Caco-2 (cell line): ENCODE data around the gene RAB33B. TPM values are rescaled to one million over a fixed set of nuclear protein-coding genes. Genes with fewer than 3 reads are reported as not detected.

Experiments
- BruUV-seq: library from RNA; stranded (reverse); fragments of 400-500 nt; replicated peaks from 2 replicates; lab custom pipeline; 2021; lab: Mats Ljungman, UMichigan
- CTCF ChIA-PET: fragments of 300-600 bp; sonication (Branson Sonifier 250); formaldehyde crosslinking; loops from one replicate; lab custom pipeline; 2022; ENCODE audit warnings: antibody characterized with exemption; lab: Charles Lee
- POLR2A ChIA-PET: fragments of 300-600 bp; sonication (Branson Sonifier 250); formaldehyde crosslinking; loops from one replicate; lab custom pipeline; 2022; ENCODE audit warnings: antibody characterized with exemption; lab: Charles Lee
- DNase-seq, 2 experiments: peaks; one replicate each; pipeline versions ENCODE4 v3.0.0 to v3.0.0-alpha.2; 2020 to 2022
- H3K27me3 ChIP-seq: replicated peaks from 2 replicates; pipeline ENCODE4 v1.6.0; 2011; ENCODE audit warnings: low read length; ENCODE audit not compliant: control insufficient read depth, insufficient read depth
- H3K36me3 ChIP-seq: 2 replicates; pipeline ENCODE4 v1.5.1; 2011; ENCODE audit warnings: low read length; ENCODE audit not compliant: control insufficient read depth, insufficient read depth
- H3K4me1 ChIP-seq: fragments of 250-450 bp; sonication (Bioruptor Pico); 2 replicates; pipeline ENCODE4 v1.5.1; 2020; ENCODE audit warnings: mild to moderate bottlenecking
- H3K4me3 ChIP-seq: 2 replicates; pipeline ENCODE4 v1.5.1; 2011; ENCODE audit warnings: low read depth, mild to moderate bottlenecking, control low read depth, low read length
- H3K9me3 ChIP-seq: fragments of 250-450 bp; sonication (Bioruptor Pico); 2 replicates; pipeline ENCODE4 v1.5.1; 2020; ENCODE audit warnings: mild to moderate bottlenecking, moderate library complexity
- H3K27ac Mint-ChIP-seq: one replicate; pipeline ENCODE4 v1.8.0; 2022; ENCODE audit warnings: mixed read lengths; ENCODE audit not compliant: unreplicated experiment
- H3K27me3 Mint-ChIP-seq: one replicate; pipeline ENCODE4 v1.8.0; 2022; ENCODE audit warnings: mixed read lengths; ENCODE audit not compliant: insufficient read depth, unreplicated experiment
- H3K36me3 Mint-ChIP-seq: one replicate; pipeline ENCODE4 v1.8.0; 2022; ENCODE audit warnings: mild to moderate bottlenecking, mixed read lengths; ENCODE audit not compliant: insufficient read depth, unreplicated experiment
- H3K4me1 Mint-ChIP-seq: one replicate; pipeline ENCODE4 v1.8.0; 2022; ENCODE audit warnings: low read depth, mixed read lengths; ENCODE audit not compliant: unreplicated experiment
- H3K4me3 Mint-ChIP-seq: one replicate; pipeline ENCODE4 v1.8.0; 2022; ENCODE audit warnings: mild to moderate bottlenecking, moderate library complexity, mixed read lengths; ENCODE audit not compliant: unreplicated experiment
- H3K9me3 Mint-ChIP-seq: one replicate; pipeline ENCODE4 v1.8.0; 2022; ENCODE audit warnings: mixed read lengths; ENCODE audit not compliant: unreplicated experiment
- CTCF ChIP-seq, 2 experiments: fragments of 200-600 bp in 1 of 2; IDR thresholded peaks; 1 replicate in 1 of 2; 2 replicates in 1 of 2; pipeline versions ENCODE4 v1.5.1 to v1.8.0; 2011 to 2022; ENCODE audit warnings: antibody characterized with exemption in 1 of 2, control low read depth in 1 of 2, inconsistent platforms in 1 of 2, low read depth in 1 of 2, low read length in 1 of 2, mild to moderate bottlenecking in 1 of 2, moderate library complexity in 1 of 2; ENCODE audit not compliant: insufficient read depth in 1 of 2, severe bottlenecking in 1 of 2, unreplicated experiment in 1 of 2
- intact Hi-C: fragments of 100-400 bp; cut with micrococcal nuclease; formaldehyde crosslinking; loops from one replicate; pipeline ENCODE4 v1.10.0; 2022; ENCODE audit not compliant: unreplicated experiment
- total RNA-seq: library from RNA; stranded (reverse); gene quantifications from 2 replicates; pipeline ENCODE4 v1.2.3, GENCODE V29; 2022

RAB33B gene
- total RNA-seq, 1 experiment from 2014 or later: 10.1 TPM

GRCh38 chr4:139472852-139473251, 18.9 kb downstream of the RAB33B start:
- H3K4me3 Mint-ChIP-seq: no peak overlapping the region
- H3K27me3 ChIP-seq: no peaks in the 10 kb centered on the region
- H3K9me3 ChIP-seq: peaks cover 13% of the 10 kb centered on the region
- peaks cover 29% of the 10 kb centered on the region for H3K4me1 Mint-ChIP-seq
- no peak overlapping the region for H3K27ac Mint-ChIP-seq
- H3K4me1 ChIP-seq: peaks cover 12% of the 10 kb centered on the region
- no peaks in the 10 kb centered on the region for H3K36me3 ChIP-seq
- no peak for TF ChIP-seq CTCF (IDR thresholded peaks at IDR 0.05; ENCODE audit: insufficient read depth in 1 of 2, low read depth in 1 of 2, low read length in 1 of 2, severe bottlenecking in 1 of 2, unreplicated experiment in 1 of 2)
- intact Hi-C loops: no loop called here
- no peak for DNase-seq
- POLR2A ChIA-PET: no interaction called here
- no peaks in the 10 kb centered on the region for H3K27me3 Mint-ChIP-seq
- CTCF ChIA-PET: no interaction called here
- peaks cover 17% of the 10 kb centered on the region for H3K9me3 Mint-ChIP-seq
- peaks cover 19% of the 10 kb centered on the region for H3K36me3 Mint-ChIP-seq
- TSS peak; percentile 8 for BruUV-seq
- no peak overlapping the region for H3K4me3 ChIP-seq

GRCh38 chr4:139476363-139476762, 22.4 kb downstream of the RAB33B start:
- POLR2A ChIA-PET: interaction anchor here (0.7 kb wide), 1 partner anchor 24 kb away, joined by 3 read pairs; no protein-coding TSS in a partner anchor
- no peak for DNase-seq
- no peaks in the 10 kb centered on the region for H3K9me3 Mint-ChIP-seq
- Histone ChIP-seq H3K9me3 (no peaks in the 10 kb centered on the region), H3K36me3 (no peaks in the 10 kb centered on the region), H3K4me3 (no peak overlapping the region), H3K4me1 (no peaks in the 10 kb centered on the region), H3K27me3 (no peaks in the 10 kb centered on the region)
- H3K36me3 Mint-ChIP-seq: peaks cover 7% of the 10 kb centered on the region
- TF ChIP-seq CTCF (IDR thresholded peaks at IDR 0.05; ENCODE audit: insufficient read depth in 1 of 2, low read depth in 1 of 2, low read length in 1 of 2, severe bottlenecking in 1 of 2, unreplicated experiment in 1 of 2): no peak
- no peaks in the 10 kb centered on the region for H3K27me3 Mint-ChIP-seq
- CTCF ChIA-PET: no interaction called here
- H3K4me1 Mint-ChIP-seq: peaks cover 12% of the 10 kb centered on the region
- H3K27ac Mint-ChIP-seq: no peak overlapping the region
- no peak overlapping the region for H3K4me3 Mint-ChIP-seq
- no TSS peak for BruUV-seq
- intact Hi-C loops: no loop called here

- no peak for TF ChIP-seq CTCF (IDR thresholded peaks at IDR 0.05; ENCODE audit: insufficient read depth in 1 of 2, low read depth in 1 of 2, low read length in 1 of 2, severe bottlenecking in 1 of 2, unreplicated experiment in 1 of 2)
- Mint-ChIP-seq H3K4me1 (peaks cover 15% of the 10 kb centered on the region), H3K4me3 (no peak overlapping the region), H3K9me3 (no peaks in the 10 kb centered on the region), H3K27ac (no peak overlapping the region), H3K36me3 (peaks cover 13% of the 10 kb centered on the region), H3K27me3 (no peaks in the 10 kb centered on the region)
- ChIA-PET POLR2A (no interaction called here), CTCF (no interaction called here)
- intact Hi-C loops: no loop called here
- no peaks in the 10 kb centered on the region for H3K27me3 ChIP-seq
- BruUV-seq: no TSS peak
- no peak overlapping the region for H3K4me3 ChIP-seq
- no peaks in the 10 kb centered on the region for H3K36me3 ChIP-seq
- no peaks in the 10 kb centered on the region for H3K9me3 ChIP-seq
- no peak for DNase-seq
- H3K4me1 ChIP-seq: no peaks in the 10 kb centered on the region
Measured at GRCh38 chr4:139481465-139481864, 27.5 kb downstream of the RAB33B start.
